Astrocyte (in vitro differentiated cells and primary cell): Measurements from ENCODE around the gene PCLO.

Experiments
- EZH2 ChIP-seq: IDR thresholded peaks from 2 replicates; pipeline ENCODE4 v1.6.1; 2012; ENCODE audit warnings: mild to moderate bottlenecking, low read length, inconsistent platforms; ENCODE audit not compliant: insufficient read depth
- TF ChIP-seq, protein P1 (sequence below): IDR thresholded peaks from 2 replicates; pipeline ENCODE4 v1.5.1; 2011; ENCODE audit warnings: low read depth, mild to moderate bottlenecking, inconsistent platforms, low read length, moderate library complexity; ENCODE audit not compliant: insufficient read depth

GRCh38 chr7:83021032-83021431, 141.7 kb downstream of the PCLO start:
- TF ChIP-seq, protein P1, sequence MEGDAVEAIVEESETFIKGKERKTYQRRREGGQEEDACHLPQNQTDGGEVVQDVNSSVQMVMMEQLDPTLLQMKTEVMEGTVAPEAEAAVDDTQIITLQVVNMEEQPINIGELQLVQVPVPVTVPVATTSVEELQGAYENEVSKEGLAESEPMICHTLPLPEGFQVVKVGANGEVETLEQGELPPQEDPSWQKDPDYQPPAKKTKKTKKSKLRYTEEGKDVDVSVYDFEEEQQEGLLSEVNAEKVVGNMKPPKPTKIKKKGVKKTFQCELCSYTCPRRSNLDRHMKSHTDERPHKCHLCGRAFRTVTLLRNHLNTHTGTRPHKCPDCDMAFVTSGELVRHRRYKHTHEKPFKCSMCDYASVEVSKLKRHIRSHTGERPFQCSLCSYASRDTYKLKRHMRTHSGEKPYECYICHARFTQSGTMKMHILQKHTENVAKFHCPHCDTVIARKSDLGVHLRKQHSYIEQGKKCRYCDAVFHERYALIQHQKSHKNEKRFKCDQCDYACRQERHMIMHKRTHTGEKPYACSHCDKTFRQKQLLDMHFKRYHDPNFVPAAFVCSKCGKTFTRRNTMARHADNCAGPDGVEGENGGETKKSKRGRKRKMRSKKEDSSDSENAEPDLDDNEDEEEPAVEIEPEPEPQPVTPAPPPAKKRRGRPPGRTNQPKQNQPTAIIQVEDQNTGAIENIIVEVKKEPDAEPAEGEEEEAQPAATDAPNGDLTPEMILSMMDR: no peak
- TF ChIP-seq EZH2: no peak
